Measurements from ENCODE around the gene SNAPC4. TPM values are rescaled to one million over a fixed set of nuclear protein-coding genes. Genes with fewer than 3 reads are reported as not detected.

SNAPC4 gene
- total RNA-seq, 3 donors from 2014 or later, result 43.7 to 48.0 (median 44.5) TPM

GRCh38 chr9:136381311-136381710, 18.7 kb downstream of the SNAPC4 start:
- DNase-seq (no peak), ATAC-seq (no peak)
- no peaks in the 10 kb centered on the region for H3K27me3 Mint-ChIP-seq (ENCODE audit: low read depth)
- H3K36me3 Mint-ChIP-seq (ENCODE audit: insufficient read depth), result peaks cover 20% of the 10 kb centered on the region
- no peaks in the 10 kb centered on the region for H3K9me3 Mint-ChIP-seq
- H3K4me3 Mint-ChIP-seq, result no peak overlapping the region
- peaks cover 19% of the 10 kb centered on the region for H3K4me1 Mint-ChIP-seq (ENCODE audit: low read depth)

DNA sequence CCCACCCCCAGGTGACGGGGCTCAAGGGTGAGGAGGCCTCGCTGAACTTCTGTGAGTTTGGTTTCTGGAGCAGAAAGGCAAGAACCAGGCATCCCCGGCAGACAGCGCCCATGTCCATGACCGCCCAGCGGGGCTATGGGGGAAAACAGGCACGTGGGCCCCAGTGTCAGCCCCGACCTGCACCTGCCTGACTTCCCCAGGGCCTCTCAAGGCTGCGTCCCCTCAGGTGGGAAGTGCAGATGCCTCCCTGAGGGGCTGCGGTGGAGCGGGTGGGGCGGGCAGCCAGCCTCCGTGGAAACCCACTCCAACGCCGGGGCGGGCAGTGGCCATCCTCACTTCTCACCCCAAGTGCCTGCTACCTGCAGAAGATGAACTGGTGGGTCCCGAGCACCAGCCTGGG, 19.6 kb downstream of the SNAPC4 start:
- H3K9me3 Mint-ChIP-seq, result no peaks in the 10 kb centered on the region
- peaks cover 13% of the 10 kb centered on the region for H3K36me3 Mint-ChIP-seq (ENCODE audit: insufficient read depth)
- DNase-seq (no peak), ATAC-seq (no peak)
- H3K27me3 Mint-ChIP-seq (ENCODE audit: low read depth), result no peaks in the 10 kb centered on the region
- peaks cover 10% of the 10 kb centered on the region for H3K4me1 Mint-ChIP-seq (ENCODE audit: low read depth)
- H3K4me3 Mint-ChIP-seq, result no peak overlapping the region

DNA sequence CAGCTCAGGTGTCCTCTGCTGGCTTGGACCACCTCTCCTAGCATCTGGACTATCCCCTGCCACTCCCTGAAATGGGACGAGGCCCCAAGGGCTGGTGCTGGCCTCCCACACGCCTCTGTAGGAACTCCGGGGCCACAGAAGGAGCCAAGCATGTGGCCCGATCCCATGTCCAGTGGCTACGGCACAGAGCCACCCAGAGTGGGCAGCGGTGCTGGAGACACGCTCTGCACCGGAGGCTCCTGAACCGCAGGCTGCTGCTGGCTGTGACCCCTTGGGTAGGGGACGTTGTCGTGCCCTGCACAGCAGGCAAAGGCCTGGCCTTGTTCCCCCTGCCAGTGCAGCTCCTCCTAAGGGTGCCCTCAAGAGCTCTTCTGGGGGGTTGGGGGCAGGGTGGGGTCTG, 20.1 kb downstream of the SNAPC4 start:
- Mint-ChIP-seq H3K9me3 (no peaks in the 10 kb centered on the region), H3K27me3 (ENCODE audit: low read depth) (no peaks in the 10 kb centered on the region), H3K4me1 (ENCODE audit: low read depth) (peaks cover 5% of the 10 kb centered on the region), H3K4me3 (no peak overlapping the region), H3K36me3 (ENCODE audit: insufficient read depth) (peaks cover 11% of the 10 kb centered on the region)
- DNase-seq (no peak), ATAC-seq (no peak)

- peaks cover 8% of the 10 kb centered on the region for H3K36me3 Mint-ChIP-seq (ENCODE audit: insufficient read depth)
- H3K27me3 Mint-ChIP-seq (ENCODE audit: low read depth), result no peaks in the 10 kb centered on the region
- ATAC-seq, result no peak
- DNase-seq, result no peak
- H3K4me3 Mint-ChIP-seq, result no peak overlapping the region
- no peaks in the 10 kb centered on the region for H3K9me3 Mint-ChIP-seq
- H3K4me1 Mint-ChIP-seq (ENCODE audit: low read depth), result no peaks in the 10 kb centered on the region
These were observed 20.6 kb downstream of the SNAPC4 start for GRCh38 chr9:136379401-136379800.

GRCh38 chr9:136379003-136379287, 21.0 kb downstream of the SNAPC4 start:
- DNase-seq, result no peak
- Mint-ChIP-seq H3K36me3 (ENCODE audit: insufficient read depth) (peaks cover 7% of the 10 kb centered on the region), H3K4me1 (ENCODE audit: low read depth) (no peaks in the 10 kb centered on the region), H3K9me3 (no peaks in the 10 kb centered on the region), H3K4me3 (no peak overlapping the region), H3K27me3 (ENCODE audit: low read depth) (no peaks in the 10 kb centered on the region)
- no peak for ATAC-seq

- ATAC-seq, result no peak
- H3K4me1 Mint-ChIP-seq (ENCODE audit: low read depth), result no peaks in the 10 kb centered on the region
- no peaks in the 10 kb centered on the region for H3K27me3 Mint-ChIP-seq (ENCODE audit: low read depth)
- H3K36me3 Mint-ChIP-seq (ENCODE audit: insufficient read depth), result peaks cover 7% of the 10 kb centered on the region
- no peaks in the 10 kb centered on the region for H3K9me3 Mint-ChIP-seq
- DNase-seq, result no peak
- no peak overlapping the region for H3K4me3 Mint-ChIP-seq
These were observed 21.6 kb downstream of the SNAPC4 start for GRCh38 chr9:136378170-136379002.

DNA sequence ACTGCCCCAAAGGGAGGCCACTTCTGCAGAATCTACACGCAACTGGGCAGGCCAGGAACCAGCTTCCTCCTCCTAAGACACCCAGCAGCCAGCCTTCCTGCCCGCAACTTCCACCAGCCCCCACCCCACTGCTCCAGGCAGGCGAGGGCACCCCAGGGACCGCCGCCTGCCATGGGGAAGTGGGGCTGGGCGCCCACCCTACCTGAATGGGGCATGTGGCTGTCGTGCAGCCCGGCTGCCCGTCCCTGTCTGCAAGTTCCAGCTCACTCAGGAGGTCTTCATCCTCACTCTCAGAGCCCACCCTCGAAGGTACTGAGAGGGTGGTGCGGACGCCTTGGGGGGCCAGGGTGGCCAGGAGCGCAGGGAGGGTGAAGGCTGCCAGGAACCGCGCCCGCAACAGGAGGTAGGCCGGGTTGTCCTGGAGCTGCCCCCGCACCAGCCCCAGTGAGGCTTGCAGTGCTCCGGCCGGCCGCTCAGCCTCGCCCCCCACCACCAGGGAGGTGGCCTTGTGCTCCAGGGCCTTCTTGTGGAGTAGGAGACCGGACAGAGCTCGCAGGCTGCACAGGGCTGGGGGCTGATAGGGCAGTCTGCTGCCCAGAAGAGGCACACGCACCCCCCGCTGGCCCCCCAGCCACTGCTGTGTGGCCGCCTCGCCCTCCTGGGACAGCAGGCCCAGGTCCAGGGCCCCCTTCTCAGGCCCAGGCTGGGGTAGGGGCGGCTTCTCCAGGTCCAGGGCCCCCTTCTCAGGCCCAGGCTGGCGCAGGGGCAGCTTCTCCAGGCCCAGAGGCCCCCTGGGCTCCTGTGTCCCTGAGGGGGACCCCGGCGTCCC, 22.4 kb downstream of the SNAPC4 start:
- Mint-ChIP-seq H3K9me3 (no peaks in the 10 kb centered on the region), H3K4me3 (no peak overlapping the region), H3K36me3 (ENCODE audit: insufficient read depth) (peaks cover 5% of the 10 kb centered on the region), H3K4me1 (ENCODE audit: low read depth) (no peaks in the 10 kb centered on the region), H3K27me3 (ENCODE audit: low read depth) (peaks cover 2% of the 10 kb centered on the region)
- ATAC-seq (no peak), DNase-seq (no peak)

- peaks cover 2% of the 10 kb centered on the region for H3K27me3 Mint-ChIP-seq (ENCODE audit: low read depth)
- no peaks in the 10 kb centered on the region for H3K4me1 Mint-ChIP-seq (ENCODE audit: low read depth)
- DNase-seq (no peak), ATAC-seq (no peak)
- peaks cover 4% of the 10 kb centered on the region for H3K36me3 Mint-ChIP-seq (ENCODE audit: insufficient read depth)
- no peaks in the 10 kb centered on the region for H3K9me3 Mint-ChIP-seq
- H3K4me3 Mint-ChIP-seq, result no peak overlapping the region
These were observed 23.5 kb downstream of the SNAPC4 start for GRCh38 chr9:136376457-136376856.

DNA sequence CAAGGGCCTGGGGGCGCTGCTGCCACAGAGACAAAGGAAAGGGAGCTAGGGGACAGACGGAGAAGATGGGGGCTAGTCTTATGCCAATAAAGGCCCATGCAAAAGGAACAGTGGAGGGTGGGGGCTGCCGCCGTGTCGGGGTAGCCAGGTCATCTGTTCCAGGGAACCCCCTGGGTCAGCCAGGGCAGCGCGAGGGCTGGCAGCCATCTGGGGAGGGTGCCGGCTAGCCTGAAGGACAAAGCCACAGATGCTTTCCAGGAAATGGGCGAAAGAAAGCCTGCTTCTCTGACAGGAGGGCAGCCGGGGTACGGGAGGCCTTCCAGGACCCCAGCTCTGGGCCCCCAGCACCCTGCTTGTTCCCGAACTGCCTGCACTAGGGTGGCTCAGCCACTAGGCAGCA, 24.9 kb downstream of the SNAPC4 start:
- no peak for ATAC-seq
- no peak for DNase-seq
- no peaks in the 10 kb centered on the region for H3K4me1 Mint-ChIP-seq (ENCODE audit: low read depth)
- H3K36me3 Mint-ChIP-seq (ENCODE audit: insufficient read depth), result peaks cover 2% of the 10 kb centered on the region
- H3K27me3 Mint-ChIP-seq (ENCODE audit: low read depth), result peaks cover 2% of the 10 kb centered on the region
- H3K4me3 Mint-ChIP-seq, result no peak overlapping the region
- H3K9me3 Mint-ChIP-seq, result no peaks in the 10 kb centered on the region

- Mint-ChIP-seq H3K36me3 (ENCODE audit: insufficient read depth) (peaks cover 2% of the 10 kb centered on the region), H3K4me3 (no peak overlapping the region), H3K4me1 (ENCODE audit: low read depth) (no peaks in the 10 kb centered on the region), H3K27me3 (ENCODE audit: low read depth) (peaks cover 2% of the 10 kb centered on the region), H3K9me3 (no peaks in the 10 kb centered on the region)
- ATAC-seq, result no peak
- DNase-seq, result no peak
These were observed 25.8 kb downstream of the SNAPC4 start for GRCh38 chr9:136374183-136374575.

DNA sequence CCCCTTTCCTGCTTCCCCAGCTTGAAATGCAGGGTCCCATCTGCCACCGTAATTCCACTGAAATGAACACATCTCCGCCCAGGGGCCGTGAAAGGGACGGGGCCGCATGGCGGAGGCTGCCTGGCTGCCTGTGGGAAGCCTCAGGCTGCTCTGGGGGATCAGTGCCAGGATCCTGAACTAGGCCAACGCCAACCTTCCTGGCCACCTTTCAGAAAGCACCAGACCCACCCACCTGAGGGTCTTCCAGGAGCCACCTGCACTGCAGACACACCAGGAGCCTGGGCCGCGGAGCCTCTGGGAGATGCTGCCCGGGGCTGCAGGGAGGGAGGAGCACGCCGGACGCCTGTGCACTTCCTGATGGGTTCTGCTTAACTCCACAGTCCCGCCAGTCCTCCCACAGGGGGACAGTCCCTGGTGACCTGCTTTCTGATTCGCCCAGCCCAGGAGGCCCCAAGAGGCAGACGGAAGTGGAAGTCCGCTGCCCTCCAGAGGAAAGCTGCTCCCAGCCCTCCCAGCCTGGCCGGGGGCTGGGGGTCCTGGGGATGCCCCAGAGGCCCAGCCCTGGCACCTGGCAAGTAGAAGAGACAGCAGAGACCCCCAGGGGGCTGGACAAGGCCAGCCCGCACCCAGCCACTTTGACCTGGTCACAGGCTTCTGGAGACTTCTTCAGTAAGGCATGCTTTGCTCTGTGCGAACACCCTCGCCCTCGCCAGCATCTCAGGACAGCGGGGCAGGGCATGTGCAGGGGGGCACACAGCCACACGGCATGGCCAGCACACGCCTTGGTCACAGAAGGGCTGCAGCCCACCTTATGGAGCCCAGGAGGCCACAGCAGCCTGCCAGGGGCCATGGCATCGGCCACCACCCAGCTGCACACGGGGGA, 26.4 kb downstream of the SNAPC4 start, which contains the start of gene CARD9:
TSS of gene CARD9 (minus strand) at position 370 of the 883 bp plus-strand sequence. CDS start 1,591 bp downstream, outside the sequence.
- peaks cover 2% of the 10 kb centered on the region for H3K27me3 Mint-ChIP-seq (ENCODE audit: low read depth)
- H3K9me3 Mint-ChIP-seq, result no peaks in the 10 kb centered on the region
- H3K4me1 Mint-ChIP-seq (ENCODE audit: low read depth), result no peaks in the 10 kb centered on the region
- DNase-seq, result no peak
- peak within 1 kb of the TSS; percentile 6 for H3K4me3 Mint-ChIP-seq
- peaks cover 2% of the 10 kb centered on the region for H3K36me3 Mint-ChIP-seq (ENCODE audit: insufficient read depth)
- peak in 1 of 2 donors; percentile 31 for ATAC-seq

DNA sequence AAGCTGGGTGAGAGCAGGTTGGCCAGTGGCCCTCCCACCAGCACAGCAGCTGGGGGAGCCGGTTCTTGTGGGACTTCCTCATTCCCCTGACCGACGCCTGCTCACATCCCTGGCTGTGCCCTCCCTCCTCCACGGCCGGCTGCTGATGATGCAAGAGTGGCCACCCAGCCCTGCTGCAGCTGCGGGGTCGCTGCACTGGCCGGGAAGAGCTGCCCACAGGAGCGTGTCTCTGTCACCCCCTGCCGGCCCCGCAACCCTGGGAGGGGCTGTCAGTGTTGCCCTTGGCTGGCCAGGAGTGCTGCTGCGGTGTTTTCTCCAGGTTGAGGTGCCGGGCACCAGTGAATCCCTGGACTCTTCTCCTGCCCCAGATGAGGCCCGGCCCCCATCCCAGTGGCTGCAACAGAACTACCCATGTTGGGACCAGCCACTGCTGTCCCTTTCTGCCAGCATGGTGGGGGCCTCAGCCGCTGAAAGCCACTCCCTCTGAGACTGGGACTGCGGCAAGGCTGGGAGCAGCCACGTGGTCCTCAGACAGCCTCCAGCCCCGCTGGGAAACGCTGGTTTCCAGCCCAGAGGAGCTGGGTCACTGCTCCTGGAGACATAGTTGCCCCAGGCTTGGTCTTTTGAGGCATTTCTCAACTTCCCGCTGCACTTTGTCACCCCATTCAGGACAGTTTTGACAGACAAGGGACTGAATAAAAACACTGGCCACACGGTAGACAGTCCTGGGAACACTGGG, 27.2 kb downstream of the SNAPC4 start:
- no peak overlapping the region for H3K4me3 Mint-ChIP-seq
- no peak for DNase-seq
- peaks cover 2% of the 10 kb centered on the region for H3K27me3 Mint-ChIP-seq (ENCODE audit: low read depth)
- peaks cover 2% of the 10 kb centered on the region for H3K36me3 Mint-ChIP-seq (ENCODE audit: insufficient read depth)
- H3K4me1 Mint-ChIP-seq (ENCODE audit: low read depth), result no peaks in the 10 kb centered on the region
- H3K9me3 Mint-ChIP-seq, result no peaks in the 10 kb centered on the region
- peak in 1 of 2 donors; percentile 8 for ATAC-seq

DNA sequence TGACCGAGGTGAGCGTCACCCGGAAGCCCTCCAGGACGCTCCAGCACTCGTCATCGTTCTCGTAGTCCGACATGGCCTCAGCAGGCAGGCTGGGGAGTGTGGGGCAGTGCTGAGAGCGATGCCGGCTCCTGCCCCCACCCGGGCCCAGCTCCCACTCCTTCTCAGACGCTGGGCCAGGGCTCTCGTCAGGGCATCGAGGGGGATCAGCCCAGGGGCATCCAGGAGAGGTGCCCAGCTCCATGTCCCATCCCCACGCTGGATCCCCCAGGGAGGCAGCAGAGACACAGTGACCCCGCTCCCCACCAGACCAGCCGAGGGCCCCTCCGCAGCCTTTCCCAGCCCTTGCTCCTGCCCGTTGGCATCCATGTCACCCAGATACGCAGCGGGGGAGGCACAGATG, 28.0 kb downstream of the SNAPC4 start:
- Mint-ChIP-seq H3K36me3 (ENCODE audit: insufficient read depth) (peaks cover 2% of the 10 kb centered on the region), H3K4me1 (ENCODE audit: low read depth) (no peaks in the 10 kb centered on the region), H3K27me3 (ENCODE audit: low read depth) (peaks cover 2% of the 10 kb centered on the region), H3K9me3 (no peaks in the 10 kb centered on the region), H3K4me3 (no peak overlapping the region)
- DNase-seq (no peak), ATAC-seq (no peak)

DNA sequence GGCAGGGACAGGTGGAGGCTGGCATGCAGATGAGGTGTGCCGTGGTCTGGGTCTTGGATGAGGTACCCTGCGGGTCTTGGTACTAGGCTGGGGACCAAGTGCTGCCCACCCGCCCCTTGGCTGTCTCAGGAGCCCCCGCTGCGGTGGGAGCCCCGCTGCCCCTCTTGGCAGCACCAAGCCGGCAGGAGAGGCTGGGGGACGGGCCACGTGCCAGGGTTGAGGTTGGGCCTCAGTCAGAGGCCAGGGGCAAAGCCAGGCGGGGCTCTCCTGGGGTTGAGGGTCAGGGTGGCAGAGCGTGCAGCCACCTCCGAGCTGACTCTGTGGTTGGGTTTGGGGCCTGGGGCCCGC, 28.5 kb downstream of the SNAPC4 start:
- Mint-ChIP-seq H3K4me1 (ENCODE audit: low read depth) (no peaks in the 10 kb centered on the region), H3K9me3 (no peaks in the 10 kb centered on the region), H3K4me3 (no peak overlapping the region), H3K27me3 (ENCODE audit: low read depth) (peaks cover 2% of the 10 kb centered on the region), H3K36me3 (ENCODE audit: insufficient read depth) (peaks cover 2% of the 10 kb centered on the region)
- DNase-seq (no peak), ATAC-seq (no peak)
